Measurements from ENCODE around the gene UBE2U. TPM values are rescaled to one million over a fixed set of nuclear protein-coding genes. Genes with fewer than 3 reads are reported as not detected.

Gene UBE2U
- total RNA-seq, 6 experiments from 2014 or later, result not detected

DNA sequence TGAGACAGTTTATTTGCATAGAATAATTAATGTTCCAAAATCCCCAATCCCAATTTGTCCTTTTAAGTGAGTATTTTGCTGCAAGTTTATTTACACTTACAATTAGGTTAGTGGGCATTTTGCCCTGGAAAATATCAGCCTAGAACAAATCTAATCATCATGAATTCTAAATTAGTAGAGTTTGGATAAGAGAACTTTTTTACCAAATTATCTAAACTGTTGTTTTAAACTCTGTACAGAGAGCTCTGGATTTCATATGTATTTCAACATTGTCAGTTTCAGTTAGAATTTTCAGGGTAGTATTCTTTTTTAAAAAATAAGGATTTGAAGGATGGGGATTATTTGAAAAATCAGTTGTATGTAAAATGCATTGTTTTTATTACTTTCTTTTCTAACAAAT, 27.8 kb upstream of the UBE2U start:
- no peaks in the 10 kb centered on the region for H3K4me1 ChIP-seq
- no peaks in the 10 kb centered on the region for H3K36me3 ChIP-seq
- TF ChIP-seq, protein P1, sequence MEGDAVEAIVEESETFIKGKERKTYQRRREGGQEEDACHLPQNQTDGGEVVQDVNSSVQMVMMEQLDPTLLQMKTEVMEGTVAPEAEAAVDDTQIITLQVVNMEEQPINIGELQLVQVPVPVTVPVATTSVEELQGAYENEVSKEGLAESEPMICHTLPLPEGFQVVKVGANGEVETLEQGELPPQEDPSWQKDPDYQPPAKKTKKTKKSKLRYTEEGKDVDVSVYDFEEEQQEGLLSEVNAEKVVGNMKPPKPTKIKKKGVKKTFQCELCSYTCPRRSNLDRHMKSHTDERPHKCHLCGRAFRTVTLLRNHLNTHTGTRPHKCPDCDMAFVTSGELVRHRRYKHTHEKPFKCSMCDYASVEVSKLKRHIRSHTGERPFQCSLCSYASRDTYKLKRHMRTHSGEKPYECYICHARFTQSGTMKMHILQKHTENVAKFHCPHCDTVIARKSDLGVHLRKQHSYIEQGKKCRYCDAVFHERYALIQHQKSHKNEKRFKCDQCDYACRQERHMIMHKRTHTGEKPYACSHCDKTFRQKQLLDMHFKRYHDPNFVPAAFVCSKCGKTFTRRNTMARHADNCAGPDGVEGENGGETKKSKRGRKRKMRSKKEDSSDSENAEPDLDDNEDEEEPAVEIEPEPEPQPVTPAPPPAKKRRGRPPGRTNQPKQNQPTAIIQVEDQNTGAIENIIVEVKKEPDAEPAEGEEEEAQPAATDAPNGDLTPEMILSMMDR (IDR thresholded peaks at IDR 0.05), result no peak
- no peak for TF ChIP-seq POLR2A (IDR thresholded peaks at IDR 0.05)
- no peaks in the 10 kb centered on the region for H3K9me3 ChIP-seq
- no peak overlapping the region for H3K27ac ChIP-seq
- ATAC-seq (no peak), DNase-seq (no peak)
- H3K4me3 ChIP-seq, result no peak overlapping the region
- H3K27me3 ChIP-seq, result no peaks in the 10 kb centered on the region
- intact Hi-C loops (cut with DNase I), result no loop called here

DNA sequence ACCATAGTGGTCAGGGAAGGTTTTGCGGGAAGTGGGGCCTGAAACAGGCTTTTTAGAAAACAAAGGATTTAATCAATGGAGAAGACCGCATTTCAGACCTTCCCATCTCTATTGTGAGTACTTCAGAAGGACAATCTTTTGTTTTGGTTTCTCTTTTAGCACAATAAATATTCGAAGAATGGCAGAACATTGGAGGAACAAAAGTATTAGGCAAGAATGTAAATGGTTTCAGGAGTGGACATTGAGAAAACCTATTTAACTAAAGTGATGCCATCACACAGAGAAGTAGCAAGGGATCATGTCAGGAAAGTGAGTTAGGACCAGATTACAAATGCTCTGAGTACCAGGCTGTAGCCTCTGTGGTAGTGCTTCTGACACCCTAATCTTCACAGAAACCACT, 26.8 kb upstream of the UBE2U start:
- WGBS (ENCODE audit: insufficient coverage, low coverage, low lambda C conversion rate, missing lambda C conversion rate), result 69% methylated on average over 3 of the region's 3 CpGs
- TF ChIP-seq POLR2A (IDR thresholded peaks at IDR 0.05), result no peak
- TF ChIP-seq, protein P1 (IDR thresholded peaks at IDR 0.05), result no peak

DNA sequence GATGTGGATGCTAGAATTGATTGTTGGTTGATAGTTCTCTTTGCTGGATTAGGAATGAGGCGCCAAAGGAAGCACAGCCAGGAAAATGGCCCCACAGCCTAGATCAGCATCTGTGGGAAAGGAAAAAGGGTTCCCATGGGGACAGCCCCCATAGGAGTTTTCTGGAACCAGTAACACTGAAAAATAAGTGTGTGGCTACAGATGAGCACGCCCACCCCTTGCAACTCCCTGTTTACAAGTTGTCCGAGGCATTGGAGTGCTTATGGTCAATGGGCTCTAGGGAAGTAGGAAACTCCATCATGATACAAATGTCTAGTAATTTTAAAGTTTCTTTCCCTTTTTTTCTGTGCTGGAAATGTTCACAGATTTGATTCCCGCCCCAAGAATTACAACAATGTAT, 23.8 kb upstream of the UBE2U start:
- Histone ChIP-seq H3K27ac (no peak overlapping the region), H3K4me1 (no peaks in the 10 kb centered on the region), H3K9me3 (no peaks in the 10 kb centered on the region), H3K36me3 (no peaks in the 10 kb centered on the region), H3K27me3 (no peaks in the 10 kb centered on the region), H3K4me3 (no peak overlapping the region)
- DNase-seq (no peak), ATAC-seq (no peak)
- intact Hi-C loops (cut with DNase I), result no loop called here
- 73% methylated on average over 4 of the region's 4 CpGs for WGBS (ENCODE audit: insufficient coverage, low coverage, low lambda C conversion rate, missing lambda C conversion rate)
- TF ChIP-seq, protein P1 (IDR thresholded peaks at IDR 0.05), result no peak
- no peak for TF ChIP-seq POLR2A (IDR thresholded peaks at IDR 0.05)

More for the DNA sequence above, 26.8 kb upstream of the UBE2U start:
- H3K36me3 ChIP-seq, result no peaks in the 10 kb centered on the region
- H3K4me1 ChIP-seq, result no peaks in the 10 kb centered on the region
- no peak overlapping the region for H3K27ac ChIP-seq
- no peaks in the 10 kb centered on the region for H3K27me3 ChIP-seq
- H3K4me3 ChIP-seq, result no peak overlapping the region
- H3K9me3 ChIP-seq, result no peaks in the 10 kb centered on the region
- ATAC-seq (no peak), DNase-seq (no peak)
- intact Hi-C loops (cut with DNase I), result no loop called here

DNA sequence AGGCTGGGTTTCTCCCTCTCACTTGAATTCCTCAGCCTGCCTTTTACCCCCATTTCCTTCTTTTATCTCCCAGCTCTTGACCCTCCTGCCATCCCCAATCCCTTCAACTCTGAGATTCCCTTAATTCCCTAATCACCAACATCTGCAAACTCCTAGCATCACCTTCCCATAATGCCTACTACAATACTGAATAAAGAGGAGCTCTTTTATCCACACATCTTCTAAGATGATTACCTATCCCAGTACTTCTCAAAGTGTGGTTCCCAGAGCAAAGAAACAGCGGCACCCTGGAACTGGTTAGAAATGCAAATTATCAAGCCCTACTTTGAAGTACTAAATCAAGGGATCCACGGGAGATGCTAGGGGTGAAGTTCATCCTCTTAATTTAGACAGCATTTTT, 21.2 kb upstream of the UBE2U start:
- WGBS (ENCODE audit: insufficient coverage, low coverage, low lambda C conversion rate, missing lambda C conversion rate), result 74% methylated on average over 2 of the region's 2 CpGs
- no peak overlapping the region for H3K27ac ChIP-seq
- no peak for ATAC-seq
- no peak overlapping the region for H3K4me3 ChIP-seq
- no peaks in the 10 kb centered on the region for H3K9me3 ChIP-seq
- DNase-seq, result no peak
- intact Hi-C loops (cut with DNase I), result no loop called here
- no peaks in the 10 kb centered on the region for H3K27me3 ChIP-seq
- no peaks in the 10 kb centered on the region for H3K4me1 ChIP-seq
- TF ChIP-seq, protein P1 (IDR thresholded peaks at IDR 0.05), result no peak
- TF ChIP-seq POLR2A (IDR thresholded peaks at IDR 0.05), result no peak
- H3K36me3 ChIP-seq, result no peaks in the 10 kb centered on the region

DNA sequence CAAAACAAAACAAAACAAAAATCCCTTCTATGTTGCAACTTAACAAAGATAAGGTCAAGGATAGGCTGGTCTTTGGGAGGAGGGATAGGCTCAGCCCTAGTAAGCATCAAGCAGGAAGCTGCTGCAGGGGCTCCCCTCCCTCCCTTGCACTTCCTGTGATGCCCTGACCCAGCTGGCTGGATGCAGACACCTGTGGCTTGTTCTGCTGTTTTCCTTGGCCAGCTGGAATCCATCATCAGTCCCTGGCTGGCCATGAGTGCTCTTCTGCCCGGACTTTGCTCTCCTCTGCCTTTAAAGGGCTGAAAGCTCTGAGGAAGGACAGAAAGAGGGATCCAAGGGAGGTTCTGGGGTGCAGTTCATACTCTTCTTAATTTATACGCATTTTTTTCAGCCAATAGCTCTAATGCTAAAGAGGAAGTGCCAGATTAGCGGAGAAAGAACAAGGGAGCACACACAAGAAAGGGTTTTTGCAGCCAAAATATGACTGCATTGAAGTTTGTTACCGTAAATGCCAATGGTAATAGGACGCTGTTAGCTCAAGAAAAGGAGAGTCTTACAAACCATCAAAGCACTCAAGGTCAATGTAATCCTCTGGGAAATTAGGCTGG, 19.9 kb upstream of the UBE2U start:
- H3K36me3 ChIP-seq, result no peaks in the 10 kb centered on the region
- ATAC-seq (no peak), DNase-seq (no peak)
- intact Hi-C loops (cut with DNase I), result no loop called here
- TF ChIP-seq, protein P1 (IDR thresholded peaks at IDR 0.05), result no peak
- TF ChIP-seq POLR2A (IDR thresholded peaks at IDR 0.05), result no peak
- no peaks in the 10 kb centered on the region for H3K4me1 ChIP-seq
- H3K4me3 ChIP-seq, result no peak overlapping the region
- WGBS (ENCODE audit: insufficient coverage, low coverage, low lambda C conversion rate, missing lambda C conversion rate), result 59% methylated on average over 5 of the region's 5 CpGs
- no peaks in the 10 kb centered on the region for H3K27me3 ChIP-seq
- H3K27ac ChIP-seq, result no peak overlapping the region
- H3K9me3 ChIP-seq, result no peaks in the 10 kb centered on the region

Data from right lobe of liver (tissue), 6 donors.